Measurements from ENCODE around the gene SIRT7.

SIRT7 gene

GRCh38 chr17:81905424-81905875 is 12.5 kb downstream of the SIRT7 start:
- no peak for TF ChIP-seq MAX (IDR thresholded peaks at IDR 0.05)
- TF ChIP-seq CREB1 (IDR thresholded peaks at IDR 0.05; ENCODE audit: low read depth): no peak
- no peak for TF ChIP-seq TEAD4 (IDR thresholded peaks at IDR 0.05)
- no peak for TF ChIP-seq USF1 (IDR thresholded peaks at IDR 0.05)
- no peak for TF ChIP-seq EP300 (IDR thresholded peaks at IDR 0.05; ENCODE audit: borderline replicate concordance)
- no peak for TF ChIP-seq RAD21 (IDR thresholded peaks at IDR 0.05; ENCODE audit: low read depth)
- no peak for TF ChIP-seq TCF12 (IDR thresholded peaks at IDR 0.05; ENCODE audit: low read depth)
- TF ChIP-seq CEBPB (IDR thresholded peaks at IDR 0.05): no peak
- TF ChIP-seq TAF1 (IDR thresholded peaks at IDR 0.05; ENCODE audit: low read depth): no peak
- TF ChIP-seq, protein P1, sequence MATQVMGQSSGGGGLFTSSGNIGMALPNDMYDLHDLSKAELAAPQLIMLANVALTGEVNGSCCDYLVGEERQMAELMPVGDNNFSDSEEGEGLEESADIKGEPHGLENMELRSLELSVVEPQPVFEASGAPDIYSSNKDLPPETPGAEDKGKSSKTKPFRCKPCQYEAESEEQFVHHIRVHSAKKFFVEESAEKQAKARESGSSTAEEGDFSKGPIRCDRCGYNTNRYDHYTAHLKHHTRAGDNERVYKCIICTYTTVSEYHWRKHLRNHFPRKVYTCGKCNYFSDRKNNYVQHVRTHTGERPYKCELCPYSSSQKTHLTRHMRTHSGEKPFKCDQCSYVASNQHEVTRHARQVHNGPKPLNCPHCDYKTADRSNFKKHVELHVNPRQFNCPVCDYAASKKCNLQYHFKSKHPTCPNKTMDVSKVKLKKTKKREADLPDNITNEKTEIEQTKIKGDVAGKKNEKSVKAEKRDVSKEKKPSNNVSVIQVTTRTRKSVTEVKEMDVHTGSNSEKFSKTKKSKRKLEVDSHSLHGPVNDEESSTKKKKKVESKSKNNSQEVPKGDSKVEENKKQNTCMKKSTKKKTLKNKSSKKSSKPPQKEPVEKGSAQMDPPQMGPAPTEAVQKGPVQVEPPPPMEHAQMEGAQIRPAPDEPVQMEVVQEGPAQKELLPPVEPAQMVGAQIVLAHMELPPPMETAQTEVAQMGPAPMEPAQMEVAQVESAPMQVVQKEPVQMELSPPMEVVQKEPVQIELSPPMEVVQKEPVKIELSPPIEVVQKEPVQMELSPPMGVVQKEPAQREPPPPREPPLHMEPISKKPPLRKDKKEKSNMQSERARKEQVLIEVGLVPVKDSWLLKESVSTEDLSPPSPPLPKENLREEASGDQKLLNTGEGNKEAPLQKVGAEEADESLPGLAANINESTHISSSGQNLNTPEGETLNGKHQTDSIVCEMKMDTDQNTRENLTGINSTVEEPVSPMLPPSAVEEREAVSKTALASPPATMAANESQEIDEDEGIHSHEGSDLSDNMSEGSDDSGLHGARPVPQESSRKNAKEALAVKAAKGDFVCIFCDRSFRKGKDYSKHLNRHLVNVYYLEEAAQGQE (IDR thresholded peaks at IDR 0.05; ENCODE audit: low read depth): no peak

GRCh38 chr17:81904600-81905423 is 13.2 kb downstream of the SIRT7 start:
- TF ChIP-seq USF1 (IDR thresholded peaks at IDR 0.05) (no peak), TCF12 (IDR thresholded peaks at IDR 0.05; ENCODE audit: low read depth) (no peak), RAD21 (IDR thresholded peaks at IDR 0.05; ENCODE audit: low read depth) (no peak), TEAD4 (IDR thresholded peaks at IDR 0.05) (no peak), EP300 (IDR thresholded peaks at IDR 0.05; ENCODE audit: borderline replicate concordance) (no peak), NFIC (IDR thresholded peaks at IDR 0.05) (no peak), FOXM1 (IDR thresholded peaks at IDR 0.05; ENCODE audit: borderline replicate concordance, low read depth) (no peak), ZBTB7A (IDR thresholded peaks at IDR 0.05; ENCODE audit: low read depth) (no peak), CREB1 (IDR thresholded peaks at IDR 0.05; ENCODE audit: low read depth) (no peak), CEBPB (IDR thresholded peaks at IDR 0.05) (no peak), MAX (IDR thresholded peaks at IDR 0.05) (no peak), TAF1 (IDR thresholded peaks at IDR 0.05; ENCODE audit: low read depth) (no peak), EGR1 (IDR thresholded peaks at IDR 0.05) (no peak)
- TF ChIP-seq, protein P1 (IDR thresholded peaks at IDR 0.05; ENCODE audit: low read depth): no peak

DNA sequence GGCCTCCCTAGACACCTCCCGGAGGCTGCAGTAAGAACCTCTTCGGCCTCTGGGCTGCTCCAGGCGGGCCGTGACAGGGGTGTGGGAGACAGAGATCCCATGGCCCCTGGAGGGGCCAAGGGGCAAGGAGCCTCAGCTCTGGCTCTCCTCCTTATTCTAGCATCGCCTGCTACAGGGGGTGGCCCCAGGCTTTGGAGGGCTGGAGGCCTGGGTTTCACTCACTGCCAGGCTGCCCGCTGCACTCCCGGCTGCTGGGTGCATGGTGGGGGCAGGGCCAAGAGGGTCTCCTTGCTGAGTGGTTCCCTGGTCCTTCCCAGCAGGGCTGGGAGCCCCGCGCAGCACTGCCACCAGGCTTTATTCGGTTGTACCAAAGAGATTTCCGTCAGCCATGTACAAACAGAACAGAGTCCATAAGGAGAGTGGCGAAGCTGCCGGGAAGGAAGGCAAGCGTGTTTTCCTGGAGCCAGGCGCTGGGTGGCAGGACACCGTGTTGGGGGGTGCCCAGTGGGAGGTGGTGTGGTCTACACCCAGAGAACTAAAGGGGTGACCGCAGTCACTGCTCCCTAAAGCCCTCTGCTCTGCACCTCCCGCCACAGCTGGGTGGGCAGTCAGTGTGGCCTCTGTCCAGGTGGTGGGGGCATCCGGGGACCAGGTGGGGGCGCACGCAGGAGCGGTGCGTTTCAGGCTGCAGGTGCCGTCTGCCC is 13.9 kb downstream of the SIRT7 start:
- TF ChIP-seq TAF1 (IDR thresholded peaks at IDR 0.05; ENCODE audit: low read depth) (no peak), RAD21 (IDR thresholded peaks at IDR 0.05; ENCODE audit: low read depth) (no peak), TCF12 (IDR thresholded peaks at IDR 0.05; ENCODE audit: low read depth) (no peak), MAX (IDR thresholded peaks at IDR 0.05) (no peak), EGR1 (IDR thresholded peaks at IDR 0.05) (no peak), CEBPB (IDR thresholded peaks at IDR 0.05) (no peak), CREB1 (IDR thresholded peaks at IDR 0.05; ENCODE audit: low read depth) (no peak), USF1 (IDR thresholded peaks at IDR 0.05) (no peak)
- TF ChIP-seq, protein P1 (IDR thresholded peaks at IDR 0.05; ENCODE audit: low read depth): no peak

All from Ishikawa (cell line).